ENCODE results near the gene DNAJA2.

- TF ChIP-seq EZH2 (IDR thresholded peaks at IDR 0.05; ENCODE audit: insufficient read depth, low read length) = no peak
- no peak for TF ChIP-seq CTCF (IDR thresholded peaks at IDR 0.05; ENCODE audit: insufficient read depth, low read depth, low read length)
These were observed 13.0 kb upstream of the DNAJA2 start for GRCh38 chr16:46986438-46986837.
